Brain microvascular endothelial cell (primary cell): Measurements from ENCODE around the gene BRIP1.
"Not testable (repeated sequence)": the region's sequence is repeated elsewhere in the genome, so short reads cannot be mapped to it uniquely, and the experiment has no call there.

ENCODE experiments used
- DNase-seq: peaks from one replicate; pipeline ENCODE4 v3.0.0-alpha.2; 2020
- H3K27ac ChIP-seq: fragments of 250-450 bp; sonication (Bioruptor Pico); 2 replicates; pipeline ENCODE4 v1.5.1; 2020; ENCODE audit warnings: mild to moderate bottlenecking, moderate library complexity
- H3K27me3 ChIP-seq: fragments of 250-450 bp; sonication (Bioruptor Pico); replicated peaks from 2 replicates; pipeline ENCODE4 v1.5.1; 2020; ENCODE audit warnings: mild to moderate bottlenecking
- H3K36me3 ChIP-seq: fragments of 250-450 bp; sonication (Bioruptor Pico); replicated peaks from 2 replicates; pipeline ENCODE4 v1.5.1; 2020; ENCODE audit warnings: mild to moderate bottlenecking
- H3K4me3 ChIP-seq: 2 replicates; pipeline ENCODE4 v1.5.1; 2011; ENCODE audit warnings: low read depth, mild to moderate bottlenecking, control low read depth, low read length, moderate library complexity
- in situ Hi-C: cut with HindIII; loops from 2 replicates; pipeline ENCODE4 v1.10.0; 2017; ENCODE audit warnings: low sequenced_read_pairs, low pct_ligation_motif_present
- TF ChIP-seq, protein P1 (sequence below): IDR thresholded peaks from 2 replicates; pipeline ENCODE4 v1.5.1; 2011; ENCODE audit warnings: low read depth, mild to moderate bottlenecking, moderate library complexity, low read length, control low read depth, inconsistent platforms; ENCODE audit errors: missing control alignments

BRIP1 gene

DNA sequence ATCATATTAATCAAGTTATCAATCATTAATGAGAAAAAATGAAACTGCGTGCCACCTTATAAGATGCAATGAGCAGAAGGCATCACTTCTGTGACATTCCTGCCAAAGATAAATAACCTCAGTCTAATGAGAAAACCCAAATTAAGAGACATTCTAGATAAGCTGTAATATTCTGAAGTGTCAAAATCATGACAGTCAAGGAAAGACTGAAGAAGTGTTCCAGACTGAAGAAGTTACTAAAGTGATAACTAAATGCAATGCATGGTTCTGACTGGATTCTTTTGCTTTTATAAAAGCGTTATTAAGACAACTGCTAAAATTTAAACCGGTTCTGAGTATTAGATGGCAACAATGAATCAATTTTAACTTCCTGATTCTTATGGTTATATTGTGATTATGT is 30.9 kb downstream of the BRIP1 start:
- no peak for DNase-seq
- H3K27ac ChIP-seq: no peak overlapping the region
- H3K4me3 ChIP-seq: no peak overlapping the region
- no peaks in the 10 kb centered on the region for H3K36me3 ChIP-seq
- in situ Hi-C loops: no loop called here
- TF ChIP-seq, protein P1, sequence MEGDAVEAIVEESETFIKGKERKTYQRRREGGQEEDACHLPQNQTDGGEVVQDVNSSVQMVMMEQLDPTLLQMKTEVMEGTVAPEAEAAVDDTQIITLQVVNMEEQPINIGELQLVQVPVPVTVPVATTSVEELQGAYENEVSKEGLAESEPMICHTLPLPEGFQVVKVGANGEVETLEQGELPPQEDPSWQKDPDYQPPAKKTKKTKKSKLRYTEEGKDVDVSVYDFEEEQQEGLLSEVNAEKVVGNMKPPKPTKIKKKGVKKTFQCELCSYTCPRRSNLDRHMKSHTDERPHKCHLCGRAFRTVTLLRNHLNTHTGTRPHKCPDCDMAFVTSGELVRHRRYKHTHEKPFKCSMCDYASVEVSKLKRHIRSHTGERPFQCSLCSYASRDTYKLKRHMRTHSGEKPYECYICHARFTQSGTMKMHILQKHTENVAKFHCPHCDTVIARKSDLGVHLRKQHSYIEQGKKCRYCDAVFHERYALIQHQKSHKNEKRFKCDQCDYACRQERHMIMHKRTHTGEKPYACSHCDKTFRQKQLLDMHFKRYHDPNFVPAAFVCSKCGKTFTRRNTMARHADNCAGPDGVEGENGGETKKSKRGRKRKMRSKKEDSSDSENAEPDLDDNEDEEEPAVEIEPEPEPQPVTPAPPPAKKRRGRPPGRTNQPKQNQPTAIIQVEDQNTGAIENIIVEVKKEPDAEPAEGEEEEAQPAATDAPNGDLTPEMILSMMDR: no peak
- H3K27me3 ChIP-seq: no peaks in the 10 kb centered on the region

DNA sequence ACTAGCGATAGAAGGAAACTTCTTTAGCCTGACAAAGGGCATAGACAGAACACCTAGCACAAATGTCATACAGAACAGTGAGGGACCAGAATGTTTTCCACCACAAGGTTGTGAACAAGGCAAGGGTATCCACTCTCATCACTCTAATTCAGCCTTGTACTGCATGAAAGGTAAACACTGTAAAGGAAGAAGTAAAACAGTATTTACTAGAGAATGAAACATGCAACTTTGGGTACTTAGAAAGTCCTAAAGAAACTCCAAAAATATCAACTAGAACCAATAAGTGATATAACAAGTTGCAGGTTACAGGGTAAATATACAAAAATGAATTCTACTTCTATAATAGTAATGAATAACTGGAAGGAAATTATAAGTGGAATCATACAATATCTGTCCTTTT is 32.2 kb downstream of the BRIP1 start:
- in situ Hi-C loops: no loop called here
- H3K36me3 ChIP-seq: no peaks in the 10 kb centered on the region
- no peak overlapping the region for H3K4me3 ChIP-seq
- no peaks in the 10 kb centered on the region for H3K27me3 ChIP-seq
- TF ChIP-seq, protein P1: no peak
- H3K27ac ChIP-seq: no peak overlapping the region
- no peak for DNase-seq

DNA sequence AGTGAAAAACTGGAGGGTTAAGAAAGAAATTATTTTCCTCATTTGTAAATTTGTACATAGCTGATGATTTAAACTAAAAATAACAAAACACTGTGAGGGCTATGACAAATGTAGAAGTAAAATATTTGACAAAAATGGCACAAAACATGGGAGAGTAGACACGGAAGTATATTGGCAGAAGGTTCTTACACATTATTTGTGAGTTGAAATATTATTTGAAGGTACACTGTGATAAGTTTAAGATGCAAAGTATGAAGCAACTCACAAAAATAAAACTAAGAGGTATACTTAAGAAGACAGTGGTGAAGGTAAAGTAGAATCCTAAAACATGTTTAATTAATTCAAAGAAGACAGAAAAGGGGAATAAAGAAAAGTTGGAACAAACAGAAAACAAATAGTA is 34.6 kb downstream of the BRIP1 start:
- in situ Hi-C loops: no loop called here
- Histone ChIP-seq H3K27ac (no peak overlapping the region), H3K27me3 (no peaks in the 10 kb centered on the region), H3K4me3 (no peak overlapping the region), H3K36me3 (no peaks in the 10 kb centered on the region)
- no peak for DNase-seq
- TF ChIP-seq, protein P1: no peak

DNA sequence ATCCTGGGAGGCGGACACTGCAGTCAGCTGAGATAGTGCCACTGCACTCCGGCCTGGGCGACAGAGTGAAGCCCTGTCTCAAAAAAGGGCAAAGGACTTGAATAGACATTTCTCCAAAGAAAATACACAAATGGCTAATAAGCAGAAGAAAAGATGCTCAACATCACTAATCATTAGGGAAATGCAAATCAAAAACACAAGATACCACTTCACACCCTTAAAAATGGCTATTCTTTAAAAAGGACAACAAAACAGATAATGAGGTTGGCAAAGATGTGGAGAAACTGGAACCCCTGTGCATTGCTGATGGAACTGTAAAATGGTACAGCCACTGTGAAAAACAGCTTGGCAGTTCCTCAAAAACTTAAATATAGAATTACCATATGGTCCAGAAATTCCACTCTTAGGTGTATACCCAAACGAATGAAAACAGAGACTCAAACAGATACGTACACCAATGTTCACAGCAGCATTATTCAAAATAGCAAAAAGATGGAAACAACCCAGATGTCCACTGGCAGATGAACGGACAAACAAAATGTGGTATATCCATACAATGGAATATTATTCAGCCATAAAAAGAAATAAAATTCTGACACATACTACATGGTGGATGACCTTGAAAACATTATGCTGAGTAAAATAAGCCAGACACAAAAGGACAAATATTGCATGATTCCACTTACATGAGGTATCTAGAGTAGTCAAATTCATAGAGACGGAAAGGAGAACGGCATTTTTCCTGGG is 35.5 kb downstream of the BRIP1 start:
- H3K27me3 ChIP-seq: no peaks in the 10 kb centered on the region
- H3K4me3 ChIP-seq: no peak overlapping the region
- H3K36me3 ChIP-seq: no peaks in the 10 kb centered on the region
- TF ChIP-seq, protein P1: no peak
- DNase-seq: no peak
- H3K27ac ChIP-seq: no peak overlapping the region
- in situ Hi-C loops: no loop called here

DNA sequence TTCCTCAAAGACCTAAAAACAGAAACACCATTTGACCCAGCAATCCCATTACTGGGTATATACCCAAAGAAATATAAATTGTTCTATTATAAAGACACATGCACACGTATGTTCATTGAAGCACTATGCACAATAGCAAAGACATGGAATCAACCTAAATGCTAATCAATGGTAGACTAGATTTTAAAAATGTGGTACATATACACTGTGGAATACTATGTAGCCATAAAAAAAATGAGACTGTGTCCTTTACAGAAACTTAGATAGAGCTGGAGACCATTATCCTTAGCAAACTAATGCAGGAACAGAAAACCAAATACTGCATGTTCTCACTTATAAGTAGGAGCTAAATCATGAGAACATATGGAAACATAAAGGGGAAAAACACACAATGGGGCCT is 36.5 kb downstream of the BRIP1 start:
- H3K4me3 ChIP-seq, DNase-seq, H3K27me3 ChIP-seq, H3K27ac ChIP-seq, H3K36me3 ChIP-seq, in situ Hi-C loops: not testable (repeated sequence)

DNA sequence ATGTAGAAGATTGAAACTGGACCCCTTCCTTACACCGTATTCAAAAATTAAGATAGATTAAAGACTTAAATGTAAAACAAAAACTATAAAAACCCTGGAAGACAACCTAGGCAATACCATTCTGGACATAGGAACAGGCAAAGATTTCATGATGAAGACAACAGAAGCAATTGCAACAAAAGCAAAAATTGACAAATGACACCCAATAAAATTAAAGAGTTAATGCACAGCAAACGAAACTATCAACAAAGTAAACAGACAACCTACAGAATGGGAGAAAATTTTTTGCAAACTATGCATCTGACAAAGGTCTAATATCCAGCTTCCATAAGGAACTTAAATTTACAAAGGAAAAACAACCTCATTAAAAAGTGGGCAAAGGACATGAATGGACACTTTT is 37.1 kb downstream of the BRIP1 start:
- in situ Hi-C loops, H3K27me3 ChIP-seq, DNase-seq, H3K36me3 ChIP-seq, H3K4me3 ChIP-seq, H3K27ac ChIP-seq: not testable (repeated sequence)
